Tibial artery (tissue), 4 donors: ENCODE results near the gene TBX4.

Experiments
- DNase-seq, 2 donors: peaks; one replicate each; pipeline ENCODE4 v3.0.0-alpha.2; 2019
- H3K27ac ChIP-seq, 2 donors: fragments of 200-600 bp; sonication (generic) in 1 of 2; 1 replicate in 1 of 2; 2 replicates in 1 of 2; pipeline ENCODE4 v1.5.1; 2018 to 2019; ENCODE audit warnings: mild to moderate bottlenecking in 1 of 2
- H3K27me3 ChIP-seq, 2 donors: fragments of 200-600 bp; sonication (generic) in 1 of 2; one replicate each; pipeline versions ENCODE4 v1.5.1 to v1.6.0; 2016 to 2019
- H3K36me3 ChIP-seq, 3 donors: fragments of 200-600 bp; sonication (generic) in 2 of 3; one replicate each; pipeline ENCODE4 v1.5.1; 2016 to 2019; ENCODE audit warnings: mild to moderate bottlenecking in 2 of 3
- H3K4me1 ChIP-seq, 4 donors: fragments of 200-600 bp; sonication (generic) in 2 of 4; 1 replicate in 3 of 4; 2 replicates in 1 of 4; pipeline ENCODE4 v1.5.1; 2016 to 2019
- H3K4me3 ChIP-seq, 2 donors: fragments of 200-600 bp; sonication (generic) in 1 of 2; 1 replicate in 1 of 2; 2 replicates in 1 of 2; pipeline ENCODE4 v1.5.1; 2018 to 2019; ENCODE audit warnings: mild to moderate bottlenecking in 2 of 2
- H3K9me3 ChIP-seq, 3 donors: fragments of 200-600 bp; sonication (generic) in 1 of 3; one replicate each; pipeline ENCODE4 v1.5.1; 2016 to 2019
- CTCF ChIP-seq, 2 experiments: fragments of 200-600 bp in 1 of 2; fragments of 450-650 bp in 1 of 2; IDR thresholded peaks; one replicate each; pipeline ENCODE4 v1.5.1; 2017 to 2019; ENCODE audit warnings: antibody characterized with exemption in 2 of 2, mild to moderate bottlenecking in 1 of 2, moderate library complexity in 1 of 2
- intact Hi-C: fragments of 100-400 bp; cut with DNase I; formaldehyde crosslinking; loops from one replicate; pipeline ENCODE4 v1.15.0; 2023; ENCODE audit warnings: low total_unique reads

TBX4 gene

GRCh38 chr17:61418449-61418848, 33.8 kb upstream of the TBX4 start:
- Histone ChIP-seq H3K36me3 (no peaks in the 10 kb centered on the region), H3K4me3 (no peak overlapping the region), H3K4me1 (peaks cover 0 to 40% (median 29%) of the 10 kb centered on the region in 4 donors), H3K27ac (no peak overlapping the region), H3K9me3 (no peaks in the 10 kb centered on the region), H3K27me3 (peaks cover 0 to 16% of the 10 kb centered on the region in 2 donors)
- no peak for DNase-seq
- intact Hi-C loops = loop anchor here (10.0 kb wide), 2 partner anchors 416 to 446 kb away; partner anchors contain the start of gene BRIP1
- TF ChIP-seq CTCF (IDR thresholded peaks at IDR 0.05) = no peak

DNA sequence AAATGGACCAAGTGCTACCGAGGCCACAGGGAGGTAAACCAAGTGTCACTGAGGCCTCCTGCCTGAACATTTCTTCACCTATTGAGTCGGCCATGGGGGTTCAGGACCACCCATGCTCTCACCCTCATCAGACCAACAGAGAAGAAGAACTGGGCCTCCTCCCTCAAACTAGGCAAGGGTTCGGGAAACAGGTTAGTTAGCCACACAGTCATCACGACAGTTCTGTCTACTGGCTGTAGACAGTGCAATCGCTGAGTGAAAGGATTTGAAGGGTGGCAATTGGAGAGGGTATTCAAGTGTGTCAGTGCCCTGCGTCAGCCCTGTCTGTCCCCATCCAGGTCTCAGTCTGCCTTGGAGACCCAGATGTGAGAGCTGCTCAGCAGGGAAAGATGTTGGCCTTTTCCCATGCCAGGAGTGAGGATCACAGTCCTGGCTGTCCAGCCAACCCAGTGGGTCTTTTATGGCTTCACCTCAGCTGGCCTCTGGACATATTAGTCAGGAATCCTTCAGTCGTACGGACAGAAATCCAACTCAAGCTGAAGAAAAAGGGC, 32.7 kb upstream of the TBX4 start:
- TF ChIP-seq CTCF (IDR thresholded peaks at IDR 0.05) = no peak
- Histone ChIP-seq H3K4me1 (peaks cover 0 to 29% (median 20%) of the 10 kb centered on the region in 4 donors), H3K27me3 (peaks cover 0 to 26% of the 10 kb centered on the region in 2 donors), H3K9me3 (no peaks in the 10 kb centered on the region), H3K4me3 (no peak overlapping the region), H3K36me3 (no peaks in the 10 kb centered on the region), H3K27ac (no peak overlapping the region)
- no peak for DNase-seq
- intact Hi-C loops = loop anchor here (10.0 kb wide), 2 partner anchors 415 to 445 kb away; partner anchors contain the start of gene BRIP1

DNA sequence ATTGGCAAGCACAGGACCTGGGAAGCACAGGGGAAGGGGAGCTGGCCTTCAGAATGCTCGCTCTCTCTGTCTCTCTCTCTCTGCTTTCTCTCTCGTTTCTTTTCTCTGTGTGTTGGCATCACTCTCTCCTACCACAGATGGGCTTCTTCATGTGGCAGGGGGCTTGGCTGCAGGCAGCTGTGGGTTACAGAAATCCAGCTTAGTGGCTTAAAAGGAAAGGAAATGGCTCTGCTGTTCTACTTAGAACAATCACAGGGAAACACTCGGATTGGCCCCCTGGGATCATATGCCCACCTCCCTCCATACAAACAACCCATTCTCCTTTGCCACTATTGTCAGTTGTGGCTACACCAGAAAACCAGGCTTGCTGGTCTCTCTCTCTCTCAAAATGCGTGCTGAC, 32.2 kb upstream of the TBX4 start:
- intact Hi-C loops = no loop called here
- no peak for DNase-seq
- no peak overlapping the region for H3K4me3 ChIP-seq
- H3K36me3 ChIP-seq = no peaks in the 10 kb centered on the region
- no peaks in the 10 kb centered on the region for H3K9me3 ChIP-seq
- peaks cover 0 to 24% (median 18%) of the 10 kb centered on the region in 4 donors for H3K4me1 ChIP-seq
- H3K27ac ChIP-seq = no peak overlapping the region
- peaks cover 0 to 26% of the 10 kb centered on the region in 2 donors for H3K27me3 ChIP-seq
- no peak for TF ChIP-seq CTCF (IDR thresholded peaks at IDR 0.05)

DNA sequence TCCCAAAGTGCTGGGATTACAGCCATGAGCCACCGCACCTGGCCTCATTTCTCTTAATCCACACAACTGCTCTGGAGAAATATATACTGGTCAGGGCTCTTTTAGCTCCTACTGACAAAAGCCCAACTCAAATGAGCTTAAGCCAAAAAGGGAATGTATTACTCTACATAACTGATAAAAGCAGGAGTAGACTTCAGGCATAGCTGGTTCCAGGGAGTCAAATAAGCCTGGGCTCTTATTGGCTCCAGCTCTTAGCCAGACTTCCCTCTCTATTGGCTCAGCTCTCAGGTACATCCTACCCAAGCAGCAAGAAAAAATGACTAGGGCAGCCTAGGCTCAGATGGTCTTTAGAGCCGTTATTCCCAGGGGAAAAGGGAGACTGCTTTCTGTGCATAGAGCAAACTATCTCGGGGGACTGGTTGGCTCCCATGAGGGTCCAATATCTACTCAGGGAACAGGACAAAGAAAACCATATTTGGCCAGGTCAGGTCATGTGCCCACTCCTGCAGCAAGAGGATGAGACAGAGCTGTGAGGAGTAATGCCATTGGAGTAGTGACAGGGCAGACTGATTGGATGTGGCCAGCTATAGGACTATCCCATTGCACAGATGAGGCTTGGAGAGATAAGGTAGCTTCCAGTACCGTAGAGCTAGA, 31.4 kb upstream of the TBX4 start:
- Histone ChIP-seq H3K27me3 (peaks cover 0 to 33% of the 10 kb centered on the region in 2 donors), H3K9me3 (no peaks in the 10 kb centered on the region), H3K4me3 (no peak overlapping the region), H3K36me3 (no peaks in the 10 kb centered on the region), H3K4me1 (peaks cover 0 to 16% (median 14%) of the 10 kb centered on the region in 4 donors), H3K27ac (no peak overlapping the region)
- TF ChIP-seq CTCF (IDR thresholded peaks at IDR 0.05) = no peak
- intact Hi-C loops = no loop called here
- DNase-seq = no peak

- DNase-seq = no peak
- peaks cover 0 to 36% of the 10 kb centered on the region in 2 donors for H3K27me3 ChIP-seq
- H3K27ac ChIP-seq = no peak overlapping the region
- H3K4me1 ChIP-seq = peaks cover 0 to 10% (median 8%) of the 10 kb centered on the region in 4 donors
- TF ChIP-seq CTCF (IDR thresholded peaks at IDR 0.05) = no peak
- H3K9me3 ChIP-seq = no peaks in the 10 kb centered on the region
- no peaks in the 10 kb centered on the region for H3K36me3 ChIP-seq
- intact Hi-C loops = no loop called here
- no peak overlapping the region for H3K4me3 ChIP-seq
Measured at GRCh38 chr17:61421460-61421859, 30.8 kb upstream of the TBX4 start.
